ENCODE measurements around the gene TRIM33. TPM values are rescaled to one million over a fixed set of nuclear protein-coding genes. Genes with fewer than 3 reads are reported as not detected.
A peak's percentile ranks its signal among the peaks of the same experiment; 100 is the strongest.

Gene TRIM33
- total RNA-seq, 3 donors from 2014 or later: 28.6 to 38.1 (median 35.5) TPM

- intact Hi-C loops (cut with DNase I, micrococcal nuclease): no loop called here
- ATAC-seq: peak; percentile 76
- Histone ChIP-seq H3K36me3 (ENCODE audit: low read depth) (no peaks in the 10 kb centered on the region), H3K9me3 (no peaks in the 10 kb centered on the region), H3K4me1 (ENCODE audit: low read depth) (peaks cover 26% of the 10 kb centered on the region), H3K4me3 (peak overlapping the region; percentile 99)
- TF ChIP-seq CTCF (IDR thresholded peaks at IDR 0.05): no peak
- DNase-seq: peak; percentile 50 to 79 (median 72)
Measured at GRCh38 chr1:114510274-114511031, 550 bp downstream of the TRIM33 start.

- Histone ChIP-seq H3K4me1 (ENCODE audit: low read depth) (peaks cover 28% of the 10 kb centered on the region), H3K9me3 (no peaks in the 10 kb centered on the region), H3K4me3 (peak overlapping the region; percentile 99), H3K36me3 (ENCODE audit: low read depth) (no peaks in the 10 kb centered on the region)
- TF ChIP-seq CTCF (IDR thresholded peaks at IDR 0.05): no peak
- ATAC-seq (peak; percentile 0), DNase-seq (peak in 1 of 3 donors; percentile 41)
- intact Hi-C loops (cut with DNase I, micrococcal nuclease): no loop called here
Measured at GRCh38 chr1:114509596-114510273, 1.3 kb downstream of the TRIM33 start.

- no peak for DNase-seq
- Histone ChIP-seq H3K4me3 (no peak overlapping the region), H3K9me3 (no peaks in the 10 kb centered on the region), H3K4me1 (ENCODE audit: low read depth) (peaks cover 28% of the 10 kb centered on the region), H3K36me3 (ENCODE audit: low read depth) (no peaks in the 10 kb centered on the region)
- no peak for ATAC-seq
- TF ChIP-seq CTCF (IDR thresholded peaks at IDR 0.05): no peak
- intact Hi-C loops (cut with DNase I, micrococcal nuclease): no loop called here
Measured at GRCh38 chr1:114508386-114508898, 2.6 kb downstream of the TRIM33 start.

- H3K9me3 ChIP-seq: no peaks in the 10 kb centered on the region
- intact Hi-C loops (cut with DNase I, micrococcal nuclease): no loop called here
- no peak overlapping the region for H3K4me3 ChIP-seq
- TF ChIP-seq CTCF (IDR thresholded peaks at IDR 0.05): no peak
- peaks cover 28% of the 10 kb centered on the region for H3K4me1 ChIP-seq (ENCODE audit: low read depth)
- no peak for ATAC-seq
- no peak for DNase-seq
- no peaks in the 10 kb centered on the region for H3K36me3 ChIP-seq (ENCODE audit: low read depth)
Measured at GRCh38 chr1:114507513-114507912, 3.5 kb downstream of the TRIM33 start.

GRCh38 chr1:114505148-114505561, 5.8 kb downstream of the TRIM33 start:
- DNase-seq: no peak
- ATAC-seq: no peak
- no peaks in the 10 kb centered on the region for H3K36me3 ChIP-seq (ENCODE audit: low read depth)
- no peaks in the 10 kb centered on the region for H3K9me3 ChIP-seq
- intact Hi-C loops (cut with DNase I, micrococcal nuclease): no loop called here
- no peak for TF ChIP-seq CTCF (IDR thresholded peaks at IDR 0.05)
- H3K4me1 ChIP-seq (ENCODE audit: low read depth): peaks cover 28% of the 10 kb centered on the region
- no peak overlapping the region for H3K4me3 ChIP-seq
